Ectodermal cell (in vitro differentiated cells): Measurements from ENCODE around the gene SUCLG2.

Source experiments
- H3K27ac ChIP-seq: 2 replicates; pipeline ENCODE4 v1.7.0; 2013; ENCODE audit warnings: mild to moderate bottlenecking, low read depth, low read length; ENCODE audit not compliant: insufficient read depth, poor library complexity, severe bottlenecking
- H3K27me3 ChIP-seq: 2 replicates; pipeline ENCODE4 v1.7.0; 2013; ENCODE audit warnings: mild to moderate bottlenecking, low read length; ENCODE audit not compliant: insufficient read depth, control insufficient read depth, poor library complexity, severe bottlenecking
- H3K36me3 ChIP-seq: one replicate; pipeline ENCODE4 v1.7.0; 2013; ENCODE audit warnings: low read length; ENCODE audit not compliant: control insufficient read depth, insufficient read depth
- H3K4me1 ChIP-seq: one replicate; pipeline ENCODE4 v1.7.0; 2013; ENCODE audit warnings: low read length; ENCODE audit not compliant: control insufficient read depth, insufficient read depth
- H3K4me3 ChIP-seq: 2 replicates; pipeline ENCODE4 v1.7.0; 2013; ENCODE audit warnings: low read depth, low read length, control low read depth; ENCODE audit not compliant: insufficient read depth
- H3K9me3 ChIP-seq: 2 replicates; pipeline ENCODE4 v1.7.0; 2013; ENCODE audit warnings: mild to moderate bottlenecking, low read length, moderate library complexity; ENCODE audit not compliant: control insufficient read depth
- WGBS, 2 experiments: methylation state at CpG; one replicate each; pipeline ENCODE4 v1.1.7; 2013; ENCODE audit warnings: missing lambda C conversion rate in 2 of 2; 5-methylcytosine and 5-hydroxymethylcytosine counted together

Gene SUCLG2

GRCh38 chr3:67327582-67327981 lies 326.8 kb downstream of the SUCLG2 start:
- H3K27ac ChIP-seq: no peak overlapping the region
- peaks cover 2% of the 10 kb centered on the region for H3K9me3 ChIP-seq
- no peaks in the 10 kb centered on the region for H3K27me3 ChIP-seq
- no peaks in the 10 kb centered on the region for H3K36me3 ChIP-seq
- H3K4me1 ChIP-seq: no peaks in the 10 kb centered on the region
- no peak overlapping the region for H3K4me3 ChIP-seq
- 92 to 96% methylated on average over 2 of the region's 2 CpGs for WGBS, 2 experiments

GRCh38 chr3:67325231-67325630 lies 329.2 kb downstream of the SUCLG2 start:
- no peaks in the 10 kb centered on the region for H3K36me3 ChIP-seq
- no peaks in the 10 kb centered on the region for H3K4me1 ChIP-seq
- peaks cover 3% of the 10 kb centered on the region for H3K9me3 ChIP-seq
- 91 to 93% methylated on average over 6 of the region's 6 CpGs for WGBS, 2 experiments
- no peaks in the 10 kb centered on the region for H3K27me3 ChIP-seq
- no peak overlapping the region for H3K4me3 ChIP-seq
- no peak overlapping the region for H3K27ac ChIP-seq
